ENCODE data around the gene ESRRA. TPM values are rescaled to one million over a fixed set of nuclear protein-coding genes. Genes with fewer than 3 reads are reported as not detected.
A peak's percentile ranks its signal among the peaks of the same experiment; 100 is the strongest.

ESRRA gene
- total RNA-seq, 1 donor, result 28.6 TPM

DNA sequence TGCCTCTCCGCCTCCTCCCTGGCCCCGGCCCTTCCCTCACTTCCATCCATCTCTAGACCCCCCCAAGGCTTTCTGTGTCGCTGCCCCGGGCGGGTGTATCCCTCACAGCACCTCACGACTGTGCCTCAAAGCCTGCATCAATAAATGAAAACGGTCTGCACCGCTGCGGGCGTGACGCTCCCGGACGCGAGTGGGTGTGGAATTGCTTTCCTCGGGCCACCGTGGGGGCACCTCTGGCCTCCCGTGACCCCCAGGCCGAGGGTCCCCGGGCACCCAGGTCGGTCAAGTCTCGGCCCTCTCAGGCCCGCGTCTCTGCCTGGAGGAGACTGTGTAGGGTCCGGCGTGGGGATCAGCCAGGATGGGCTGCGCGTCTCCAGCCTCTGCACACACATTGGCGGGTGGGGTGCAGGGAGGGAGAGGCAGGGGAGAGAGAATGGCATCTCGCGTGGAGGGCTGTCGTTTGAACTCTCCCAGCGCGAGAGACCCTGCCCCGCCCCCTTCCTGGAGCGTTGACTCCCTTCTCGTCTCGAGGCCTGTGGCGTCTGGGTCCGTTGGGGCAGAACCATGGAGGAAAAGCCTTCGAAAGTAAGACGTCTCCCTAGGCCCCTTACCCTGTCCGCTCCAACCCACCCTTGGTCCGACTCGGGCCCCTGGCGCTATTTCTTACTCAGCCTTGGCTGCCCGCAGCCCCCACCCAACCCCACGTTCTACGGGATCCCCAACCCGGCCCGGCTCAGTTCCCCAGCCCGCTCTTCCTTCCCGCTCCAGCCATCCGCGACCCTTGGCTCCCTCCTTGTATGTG is 5.3 kb upstream of the ESRRA start, which contains the start of gene CATSPERZ:
CATSPERZ (plus strand) TSS at position 512 of the 802 bp plus-strand sequence; CDS start at position 565, 53 bp downstream.
- TF ChIP-seq, protein P1, sequence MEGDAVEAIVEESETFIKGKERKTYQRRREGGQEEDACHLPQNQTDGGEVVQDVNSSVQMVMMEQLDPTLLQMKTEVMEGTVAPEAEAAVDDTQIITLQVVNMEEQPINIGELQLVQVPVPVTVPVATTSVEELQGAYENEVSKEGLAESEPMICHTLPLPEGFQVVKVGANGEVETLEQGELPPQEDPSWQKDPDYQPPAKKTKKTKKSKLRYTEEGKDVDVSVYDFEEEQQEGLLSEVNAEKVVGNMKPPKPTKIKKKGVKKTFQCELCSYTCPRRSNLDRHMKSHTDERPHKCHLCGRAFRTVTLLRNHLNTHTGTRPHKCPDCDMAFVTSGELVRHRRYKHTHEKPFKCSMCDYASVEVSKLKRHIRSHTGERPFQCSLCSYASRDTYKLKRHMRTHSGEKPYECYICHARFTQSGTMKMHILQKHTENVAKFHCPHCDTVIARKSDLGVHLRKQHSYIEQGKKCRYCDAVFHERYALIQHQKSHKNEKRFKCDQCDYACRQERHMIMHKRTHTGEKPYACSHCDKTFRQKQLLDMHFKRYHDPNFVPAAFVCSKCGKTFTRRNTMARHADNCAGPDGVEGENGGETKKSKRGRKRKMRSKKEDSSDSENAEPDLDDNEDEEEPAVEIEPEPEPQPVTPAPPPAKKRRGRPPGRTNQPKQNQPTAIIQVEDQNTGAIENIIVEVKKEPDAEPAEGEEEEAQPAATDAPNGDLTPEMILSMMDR (IDR thresholded peaks at IDR 0.05; ENCODE audit: extremely low read depth, low read depth, low read length), result no peak
- no peaks in the 10 kb centered on the region for H4K20me1 ChIP-seq (ENCODE audit: insufficient read depth, low read length)
- H3K79me2 ChIP-seq (ENCODE audit: insufficient read depth, low read length), result no peaks in the 10 kb centered on the region
- peak; percentile 72 for DNase-seq (ENCODE audit: insufficient read length, low spot score, missing footprints)
- H3K4me3 ChIP-seq (ENCODE audit: insufficient read depth, low read length), result peak within 1 kb of the TSS; percentile 64
- peaks cover 15% of the 10 kb centered on the region for H3K4me1 ChIP-seq (ENCODE audit: insufficient read depth, low read length)
- peak within 1 kb of the TSS; percentile 76 for H2AFZ ChIP-seq (ENCODE audit: low read length)
- H3K4me2 ChIP-seq (ENCODE audit: insufficient read depth, low read length), result peak within 1 kb of the TSS; percentile 74
- H3K27ac ChIP-seq (ENCODE audit: low read depth, low read length), result no peak within 1 kb of the TSS
- peaks cover 59% of the 10 kb centered on the region for H3K27me3 ChIP-seq (ENCODE audit: insufficient read depth, low read length)
- no peaks in the 10 kb centered on the region for H3K9me3 ChIP-seq (ENCODE audit: low read depth, low read length)
- no peaks in the 10 kb centered on the region for H3K36me3 ChIP-seq (ENCODE audit: insufficient read depth, low read length)

DNA sequence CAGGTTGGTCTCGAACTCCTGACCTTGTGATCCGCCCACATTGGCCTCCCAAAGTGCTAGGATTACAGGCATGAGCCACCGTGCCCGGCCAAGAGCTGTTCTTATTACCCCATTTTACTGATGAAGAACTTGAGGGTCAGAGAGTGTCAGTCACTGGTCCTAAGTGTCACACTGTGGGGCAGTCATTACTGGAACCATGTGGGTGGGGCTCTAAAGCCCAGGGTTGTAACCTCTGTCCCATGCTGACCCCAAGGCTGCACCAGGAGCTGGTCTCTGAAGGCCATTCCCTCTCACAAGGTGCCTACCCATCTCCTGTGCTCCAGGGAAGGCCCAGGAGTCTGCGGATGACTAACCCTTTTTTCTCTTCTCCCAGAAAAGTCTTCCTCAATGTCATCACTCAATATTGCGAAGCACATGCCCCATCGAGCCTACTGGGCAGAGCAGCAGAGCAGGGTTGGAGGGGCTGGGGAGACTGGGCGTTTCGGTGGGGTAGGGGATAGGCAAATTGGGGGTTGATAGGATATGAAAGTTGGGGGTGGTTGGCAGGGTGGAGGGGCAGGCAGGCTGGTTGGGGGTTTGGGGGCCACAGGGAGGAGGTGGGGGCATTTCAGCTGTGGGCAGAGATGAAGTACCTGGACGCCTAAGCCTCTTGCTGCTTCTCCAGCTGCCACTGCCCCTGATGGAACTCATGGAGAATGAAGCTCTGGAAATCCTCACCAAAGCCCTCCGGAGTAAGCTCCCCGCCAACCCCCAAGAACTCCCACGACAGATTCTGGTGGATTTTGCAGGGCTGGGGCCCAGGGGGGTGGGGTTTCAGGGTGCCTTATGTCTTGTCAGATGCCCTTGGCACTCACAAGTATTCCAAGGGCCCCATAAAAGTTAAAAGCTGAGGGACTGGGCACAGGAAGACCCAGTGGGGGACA is 2.0 kb upstream of the ESRRA start:
- TF ChIP-seq, protein P1 (IDR thresholded peaks at IDR 0.05; ENCODE audit: extremely low read depth, low read depth, low read length), result no peak

DNA sequence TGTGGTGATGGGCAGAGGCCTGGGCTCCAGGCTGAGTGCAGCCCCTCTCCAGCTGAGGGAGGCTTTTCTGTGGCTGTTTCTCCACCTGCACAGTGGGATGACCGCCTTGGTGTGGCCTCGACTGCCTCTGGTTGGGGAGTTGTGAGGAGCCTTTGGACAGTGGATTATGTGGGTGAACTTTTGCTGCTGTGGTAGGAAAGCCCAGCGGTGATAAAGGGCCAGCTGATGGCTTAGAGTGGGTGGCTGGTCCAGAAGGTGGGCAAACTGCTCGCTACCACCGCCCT is 1.4 kb upstream of the ESRRA start:
- H3K4me3 ChIP-seq (ENCODE audit: insufficient read depth, low read length), result peak overlapping the region; percentile 82
- H3K9me3 ChIP-seq (ENCODE audit: low read depth, low read length), result no peaks in the 10 kb centered on the region
- H3K79me2 ChIP-seq (ENCODE audit: insufficient read depth, low read length), result peaks cover 13% of the 10 kb centered on the region
- DNase-seq (ENCODE audit: insufficient read length, low spot score, missing footprints), result no peak
- peak overlapping the region; percentile 37 for H2AFZ ChIP-seq (ENCODE audit: low read length)
- peaks cover 4% of the 10 kb centered on the region for H4K20me1 ChIP-seq (ENCODE audit: insufficient read depth, low read length)
- peak overlapping the region; percentile 92 for H3K4me2 ChIP-seq (ENCODE audit: insufficient read depth, low read length)
- no peaks in the 10 kb centered on the region for H3K36me3 ChIP-seq (ENCODE audit: insufficient read depth, low read length)
- H3K27ac ChIP-seq (ENCODE audit: low read depth, low read length), result peak overlapping the region; percentile 72
- H3K4me1 ChIP-seq (ENCODE audit: insufficient read depth, low read length), result peaks cover 21% of the 10 kb centered on the region
- TF ChIP-seq, protein P1 (IDR thresholded peaks at IDR 0.05; ENCODE audit: extremely low read depth, low read depth, low read length), result no peak
- H3K27me3 ChIP-seq (ENCODE audit: insufficient read depth, low read length), result peaks cover 20% of the 10 kb centered on the region

More for the DNA sequence above, 2.0 kb upstream of the ESRRA start:
- Histone ChIP-seq H2AFZ (ENCODE audit: low read length) (no peak overlapping the region), H3K4me2 (ENCODE audit: insufficient read depth, low read length) (no peak overlapping the region), H4K20me1 (ENCODE audit: insufficient read depth, low read length) (peaks cover 4% of the 10 kb centered on the region), H3K36me3 (ENCODE audit: insufficient read depth, low read length) (no peaks in the 10 kb centered on the region), H3K27ac (ENCODE audit: low read depth, low read length) (no peak overlapping the region), H3K27me3 (ENCODE audit: insufficient read depth, low read length) (peaks cover 26% of the 10 kb centered on the region), H3K9me3 (ENCODE audit: low read depth, low read length) (no peaks in the 10 kb centered on the region), H3K4me3 (ENCODE audit: insufficient read depth, low read length) (no peak overlapping the region), H3K79me2 (ENCODE audit: insufficient read depth, low read length) (peaks cover 13% of the 10 kb centered on the region), H3K4me1 (ENCODE audit: insufficient read depth, low read length) (peaks cover 21% of the 10 kb centered on the region)
- DNase-seq (ENCODE audit: insufficient read length, low spot score, missing footprints), result peak; percentile 73

Data from osteoblast (primary cell).